GM21528 (cell line): ENCODE measurements around the gene RBM7.

Experiments
- ATAC-seq: cut with Tn5 transposase; IDR thresholded peaks from one replicate; pipeline ENCODE4 v1.9.1; 2021; ENCODE audit warnings: mild to moderate bottlenecking, moderate library complexity; ENCODE audit not compliant: unreplicated experiment, low FRiP score

The RBM7 gene, protein sequence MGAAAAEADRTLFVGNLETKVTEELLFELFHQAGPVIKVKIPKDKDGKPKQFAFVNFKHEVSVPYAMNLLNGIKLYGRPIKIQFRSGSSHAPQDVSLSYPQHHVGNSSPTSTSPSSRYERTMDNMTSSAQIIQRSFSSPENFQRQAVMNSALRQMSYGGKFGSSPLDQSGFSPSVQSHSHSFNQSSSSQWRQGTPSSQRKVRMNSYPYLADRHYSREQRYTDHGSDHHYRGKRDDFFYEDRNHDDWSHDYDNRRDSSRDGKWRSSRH

DNA sequence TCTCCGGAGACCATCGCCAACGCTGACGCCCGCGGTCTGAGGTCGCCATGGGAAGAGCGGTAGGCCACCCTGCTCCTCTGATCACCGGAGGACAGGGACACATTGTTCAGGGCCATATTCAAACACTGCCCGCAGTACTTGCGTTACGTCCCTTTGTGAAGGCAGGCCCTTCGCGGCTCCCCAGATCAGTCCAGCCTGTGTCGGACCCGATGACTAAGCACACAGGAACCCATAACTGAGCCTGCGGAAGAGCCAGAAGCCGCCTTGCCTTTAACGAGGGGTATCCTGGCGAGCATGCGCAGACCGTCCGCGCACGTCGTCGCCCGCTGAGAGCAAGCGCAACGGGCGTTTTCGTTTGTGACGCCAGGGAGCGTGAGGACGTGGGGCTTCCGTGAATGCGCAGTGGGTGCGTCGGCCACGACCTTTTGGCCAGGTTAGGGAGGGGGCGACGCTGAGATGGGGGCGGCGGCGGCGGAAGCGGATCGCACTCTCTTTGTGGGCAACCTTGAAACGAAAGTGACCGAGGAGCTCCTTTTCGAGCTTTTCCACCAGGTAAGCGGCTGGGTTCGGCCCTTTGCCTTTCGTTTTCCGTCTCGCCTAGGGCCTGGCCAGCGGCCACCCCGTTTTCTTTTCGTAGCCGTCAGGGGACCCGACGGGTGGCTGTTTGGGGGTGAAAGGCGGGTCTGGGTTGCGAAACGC, at the start of gene RBM7, which contains the start of gene C11orf71:
TSS of gene RBM7 (plus strand) at position 451 of the 699 bp plus-strand sequence. CDS start at position 457, 6 bp downstream.
TSS of gene C11orf71 (minus strand) at position 296 of the 699 bp plus-strand sequence. CDS start at position 116, 180 bp downstream.
- peak; percentile 97 for ATAC-seq

DNA sequence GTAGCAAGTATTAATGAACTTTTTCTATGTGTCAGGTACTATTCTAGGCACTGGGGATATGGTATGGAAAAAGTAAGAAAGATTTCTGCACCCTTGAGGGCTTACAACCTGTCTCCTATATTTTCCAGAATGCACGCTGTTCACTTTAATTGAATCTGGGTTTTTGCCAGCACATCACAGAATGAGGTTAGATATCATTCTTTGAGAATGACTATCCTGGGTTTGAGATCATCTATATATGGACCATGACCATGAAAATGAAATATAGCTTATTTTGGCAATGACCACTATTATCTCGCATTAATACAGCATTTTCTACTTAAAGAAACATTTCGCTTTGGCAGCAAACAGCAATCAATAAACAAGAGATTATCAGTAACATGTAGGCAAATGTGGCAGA, 47.0 kb upstream of the RBM7 start:
- ATAC-seq: no peak

DNA sequence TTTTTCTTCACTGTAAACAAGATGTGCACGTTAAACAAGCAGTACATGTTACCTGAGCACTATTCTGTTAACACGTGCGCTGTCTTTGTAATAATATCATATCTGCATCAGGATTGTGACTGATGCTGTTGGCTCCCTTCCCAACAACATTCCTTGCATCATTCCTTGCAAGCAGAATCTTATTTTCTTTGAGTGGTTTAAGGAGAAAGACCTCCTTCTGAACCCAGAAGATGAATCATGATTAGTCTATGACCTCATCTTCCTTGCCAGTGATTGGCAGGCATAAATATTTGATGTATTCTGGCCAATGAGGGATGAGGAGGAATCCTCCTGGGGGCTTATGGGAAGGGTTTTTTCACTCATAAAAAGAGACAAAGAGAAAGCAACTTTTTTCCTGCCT, 46.4 kb upstream of the RBM7 start:
- ATAC-seq: no peak

DNA sequence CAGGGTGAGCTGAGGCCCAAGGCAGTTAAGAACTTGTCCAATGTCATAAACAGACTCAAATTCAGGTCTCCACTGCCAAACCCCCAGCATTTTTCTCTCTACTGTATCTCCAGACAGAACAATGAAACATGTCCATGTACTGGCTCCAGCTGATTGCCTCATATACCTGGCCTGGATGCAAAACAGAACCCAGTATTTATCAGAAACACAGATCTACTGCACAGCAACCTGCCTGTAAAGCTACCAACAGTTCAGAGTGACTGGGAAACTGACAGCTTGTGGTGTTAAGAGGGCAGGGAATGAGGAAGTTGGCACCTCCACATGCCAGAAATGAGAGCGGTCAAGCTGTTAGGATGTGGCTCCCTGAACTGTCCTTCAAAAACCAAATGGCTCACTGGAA, 41.8 kb upstream of the RBM7 start:
- ATAC-seq: no peak

DNA sequence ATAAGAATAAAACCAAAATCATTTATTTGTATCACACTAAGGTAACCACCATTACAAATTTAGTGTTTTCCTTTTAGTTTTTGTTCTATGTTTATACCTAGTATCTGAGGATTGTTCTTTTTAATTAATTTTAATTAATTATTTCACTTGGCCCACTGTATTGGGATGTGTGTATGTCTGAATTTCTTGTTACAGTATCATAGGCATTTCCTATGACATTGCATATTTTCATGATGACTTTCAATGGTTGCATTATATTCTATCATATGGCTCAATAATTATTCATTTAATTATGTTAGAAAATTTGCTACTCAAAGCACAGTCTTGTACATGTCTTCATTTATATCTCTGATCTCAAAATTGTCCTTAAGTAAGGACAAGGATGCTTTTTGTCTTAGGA, 41.1 kb upstream of the RBM7 start:
- ATAC-seq: no peak

DNA sequence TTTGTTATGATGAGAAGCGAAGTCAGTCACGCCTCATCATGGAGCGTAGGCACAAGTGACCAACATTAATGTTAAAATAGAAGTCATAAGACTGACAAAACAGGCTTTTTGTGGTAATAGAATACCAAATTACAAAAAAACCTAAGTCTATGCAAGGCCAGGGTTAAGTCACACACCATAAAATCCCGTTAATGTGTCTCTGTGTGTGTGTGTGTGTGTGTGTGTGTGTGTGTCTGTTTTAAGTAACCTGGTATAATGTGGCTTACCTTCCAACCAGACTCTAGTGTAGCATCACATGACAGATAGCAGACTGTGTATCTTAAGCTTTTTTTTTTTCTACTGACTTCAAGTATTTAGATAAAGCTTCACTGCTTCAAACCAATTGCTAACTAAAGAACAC, 38.1 kb upstream of the RBM7 start:
- ATAC-seq: no peak

DNA sequence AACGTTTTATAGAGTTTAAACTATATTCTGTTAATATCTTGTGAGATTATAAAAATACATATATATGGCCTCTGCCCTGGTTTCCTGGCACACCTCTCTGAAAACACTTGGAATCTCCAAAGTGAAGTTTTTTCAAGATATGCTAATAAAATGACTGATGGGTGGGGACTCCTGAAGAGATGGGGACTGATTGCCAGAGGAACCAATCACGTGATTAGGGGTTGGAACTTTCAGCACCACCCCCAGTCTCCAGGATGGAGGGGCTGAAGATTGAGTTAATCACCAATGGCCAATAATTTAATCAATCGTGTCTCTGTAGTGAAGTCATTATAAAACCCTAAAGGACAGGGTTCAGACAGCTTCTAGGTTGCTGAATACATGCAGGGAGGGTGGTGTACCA, 37.5 kb upstream of the RBM7 start:
- ATAC-seq: no peak

DNA sequence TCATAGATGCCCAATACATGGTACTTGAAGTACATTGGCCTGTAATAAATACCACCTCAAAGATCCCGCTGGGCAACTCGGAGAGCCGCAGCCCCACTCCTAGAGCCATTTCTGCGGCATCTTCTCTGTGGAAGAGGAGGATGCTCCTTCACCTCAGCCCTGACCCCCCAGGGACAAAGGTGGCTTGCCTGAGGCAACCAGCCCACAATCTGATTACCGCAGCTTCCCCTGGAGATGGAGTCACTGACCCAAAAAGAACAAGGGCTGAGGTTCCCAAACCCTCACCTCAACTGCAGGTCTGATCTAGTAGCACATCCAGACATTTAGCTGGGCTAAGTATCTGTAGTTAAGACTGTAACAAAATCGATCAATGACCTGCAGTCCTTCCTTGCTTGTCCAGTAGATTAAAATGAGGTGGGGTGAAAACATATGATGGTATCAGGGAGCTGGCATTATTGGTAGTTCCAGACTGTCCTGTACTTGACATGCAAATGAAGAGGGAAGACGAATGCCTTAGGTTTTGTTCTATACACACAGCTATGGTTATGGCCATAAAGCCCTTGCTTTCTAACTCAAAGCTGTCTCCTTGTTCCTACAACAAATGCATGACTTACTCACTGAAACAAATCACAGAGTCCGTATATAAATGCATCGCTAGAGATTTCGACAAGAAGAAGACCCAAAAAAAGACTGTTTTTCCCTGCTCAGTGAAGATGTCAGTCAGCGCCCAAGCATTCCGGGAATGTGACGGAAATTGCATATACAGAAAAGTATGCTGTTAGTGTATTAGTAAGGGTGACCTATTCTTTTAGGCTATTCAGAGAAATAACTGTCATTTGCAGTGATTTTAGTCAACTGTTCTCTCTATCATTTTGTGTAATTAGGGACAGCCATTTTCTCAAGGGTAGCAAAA, 33.9 kb upstream of the RBM7 start:
- ATAC-seq: no peak

DNA sequence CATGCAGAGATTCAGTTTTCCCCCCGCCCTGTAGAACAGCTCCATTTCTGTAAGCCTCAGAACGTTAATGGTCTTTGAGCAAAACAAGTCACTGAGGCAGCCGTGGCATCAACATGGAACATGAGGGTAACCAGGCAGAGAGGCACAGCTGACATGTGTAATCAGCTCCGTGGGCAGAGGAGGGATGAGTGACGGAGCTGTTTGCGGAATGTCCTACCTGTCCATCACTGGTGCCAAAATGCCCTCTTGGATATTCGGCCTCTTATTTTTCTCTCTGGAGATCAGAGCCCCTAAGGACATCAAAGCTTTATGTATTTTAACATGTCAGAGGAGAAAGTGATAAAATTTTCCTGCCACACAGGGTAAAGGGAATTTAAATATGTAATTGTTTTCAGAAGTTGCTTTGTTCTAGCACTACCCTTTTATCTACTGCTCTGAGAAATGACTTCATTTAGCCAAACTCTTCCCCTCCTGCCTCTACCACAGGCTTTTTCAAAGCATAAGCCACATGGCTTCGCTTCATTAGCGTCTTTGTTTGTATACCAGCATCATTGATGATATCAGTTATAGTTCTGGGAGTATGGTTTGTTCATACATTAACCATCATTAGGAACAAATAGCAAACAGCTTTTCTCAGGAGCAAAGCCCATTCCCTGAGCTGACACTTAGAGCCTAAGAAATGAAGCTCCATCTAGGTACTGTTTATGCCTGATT, 33.1 kb upstream of the RBM7 start:
- ATAC-seq: no peak

DNA sequence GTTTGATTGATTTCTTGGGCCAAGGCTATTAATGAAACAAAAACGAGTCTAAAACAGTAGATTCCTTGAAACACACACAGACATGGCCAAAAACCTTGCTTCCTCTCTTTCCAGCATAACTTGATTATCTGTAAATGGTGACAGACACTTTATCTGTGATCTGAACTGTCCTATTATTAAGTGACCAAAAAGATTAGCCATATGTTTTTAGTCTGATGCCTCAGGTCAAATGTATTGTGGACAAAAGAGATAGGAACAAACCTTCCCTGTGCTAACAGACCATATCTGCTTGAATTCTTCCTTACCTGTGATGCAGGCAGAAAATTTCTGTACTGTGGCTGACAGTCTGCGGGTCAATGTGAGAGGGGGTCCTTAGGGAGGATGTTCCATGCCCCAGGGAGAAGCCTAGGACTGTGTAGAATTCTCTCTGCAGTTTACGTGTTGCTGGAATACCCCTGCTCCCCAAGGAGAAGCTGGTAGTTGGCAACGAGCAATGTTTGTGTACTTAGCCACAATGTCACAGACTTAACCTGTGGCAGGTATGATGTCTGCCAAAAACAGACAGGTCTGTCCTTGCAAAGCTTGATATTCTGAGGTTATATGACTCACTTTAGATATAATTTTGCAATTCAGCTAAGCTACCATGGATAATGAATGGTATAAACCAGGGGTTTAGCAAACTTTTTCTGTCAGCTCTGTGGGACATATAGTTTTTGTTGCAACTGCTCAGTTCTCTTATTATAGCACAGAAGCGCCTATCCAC, 31.4 kb upstream of the RBM7 start:
- ATAC-seq: no peak

DNA sequence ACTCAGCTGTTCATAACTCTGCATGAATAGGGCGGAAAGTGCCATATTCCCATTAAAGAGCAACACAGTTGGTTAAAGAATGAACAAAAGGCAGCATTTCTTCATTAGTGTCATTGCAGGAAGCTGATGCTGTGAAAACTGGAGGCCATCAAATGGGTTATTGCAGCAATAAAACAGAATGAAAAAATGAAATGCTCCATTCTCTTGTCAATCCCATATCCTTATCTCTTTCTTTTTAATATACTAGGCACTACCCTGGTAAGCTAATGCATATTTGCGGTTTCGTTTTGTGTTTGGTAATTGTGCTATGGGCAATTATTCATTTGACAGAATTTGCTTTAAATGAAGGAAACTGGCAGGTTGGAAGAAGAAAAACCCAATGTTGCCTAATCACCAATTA, 25.4 kb upstream of the RBM7 start:
- ATAC-seq: no peak

DNA sequence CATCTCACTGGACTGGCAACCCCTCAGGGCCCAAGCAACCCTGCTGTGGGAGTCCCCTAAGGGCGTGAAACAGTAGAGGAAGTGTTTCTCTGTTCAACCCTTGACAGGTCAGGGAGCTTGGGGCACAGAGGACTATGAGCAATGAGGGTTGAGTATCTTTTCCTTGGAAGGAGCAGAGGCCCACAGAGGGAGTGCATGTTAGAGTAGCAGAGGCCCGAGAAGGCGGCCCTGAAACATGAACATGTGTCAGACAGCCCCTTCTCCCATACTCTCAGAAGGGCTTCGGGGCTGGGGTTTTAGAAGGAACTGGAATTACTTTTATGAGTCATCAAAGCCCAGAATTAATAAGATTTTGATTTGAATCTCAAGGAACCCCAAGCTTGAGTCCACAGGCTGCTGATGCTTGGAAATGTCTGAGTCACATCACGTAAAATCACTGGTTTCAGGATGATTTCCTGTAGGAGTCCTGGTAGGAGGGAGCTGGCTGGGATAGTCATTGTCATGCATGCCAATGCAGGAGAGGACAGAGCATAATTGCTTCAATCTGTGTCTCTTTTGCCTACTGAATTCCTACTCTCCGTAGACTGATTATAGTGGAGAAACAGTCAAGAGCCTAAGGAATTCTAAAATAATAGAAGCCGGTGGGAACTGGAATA, 22.7 kb upstream of the RBM7 start:
- ATAC-seq: no peak

DNA sequence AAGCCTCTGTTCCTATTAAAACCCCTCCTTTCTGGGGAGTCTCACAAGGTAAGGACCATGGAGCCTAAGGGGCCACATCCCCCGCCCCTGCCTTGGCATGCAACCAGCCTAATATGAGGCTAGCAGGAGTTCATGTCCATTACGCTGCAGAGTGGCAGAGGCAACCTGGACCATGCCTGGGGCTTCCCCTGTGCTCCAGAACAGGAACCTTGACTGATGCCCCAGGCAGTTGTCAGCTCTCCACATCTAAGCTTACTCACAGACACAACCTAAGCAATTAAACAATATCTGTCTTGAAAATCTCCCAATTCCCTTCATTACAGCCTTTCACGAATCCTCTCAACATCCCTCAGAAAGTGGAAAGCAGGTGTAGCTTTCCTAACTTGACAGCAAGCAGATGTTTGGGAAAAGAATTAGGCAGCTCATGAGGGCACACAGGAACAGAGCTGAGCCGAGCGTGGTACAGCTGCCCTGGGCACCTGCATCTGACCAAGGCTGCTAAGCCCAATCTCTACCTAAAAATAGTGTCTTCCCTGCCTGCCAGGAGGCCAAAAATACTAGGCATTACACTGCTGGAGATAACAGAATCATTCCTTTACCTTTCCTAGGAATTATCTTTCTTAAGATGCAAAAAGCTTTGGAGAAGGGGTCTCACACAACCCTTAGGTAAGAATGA, 20.9 kb upstream of the RBM7 start:
- no peak for ATAC-seq

DNA sequence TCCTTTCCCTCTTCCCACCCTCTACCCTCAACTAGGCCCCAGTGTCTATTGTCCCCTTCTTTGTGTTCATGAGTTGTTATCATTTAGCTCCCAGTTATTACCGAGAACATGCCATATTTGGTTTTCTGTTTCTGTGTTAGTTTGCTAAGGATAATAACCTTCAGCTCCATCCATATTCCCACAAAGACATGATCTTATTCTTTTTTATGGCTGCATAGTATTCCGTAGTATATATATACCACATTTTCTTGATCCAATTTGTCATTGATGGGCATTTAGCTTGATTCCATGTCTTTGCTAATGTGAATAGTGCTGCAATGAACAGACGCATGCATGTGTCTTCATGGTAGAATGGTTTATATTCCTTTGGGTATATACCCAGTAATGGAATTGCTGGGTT, 18.0 kb upstream of the RBM7 start:
- ATAC-seq: no peak

DNA sequence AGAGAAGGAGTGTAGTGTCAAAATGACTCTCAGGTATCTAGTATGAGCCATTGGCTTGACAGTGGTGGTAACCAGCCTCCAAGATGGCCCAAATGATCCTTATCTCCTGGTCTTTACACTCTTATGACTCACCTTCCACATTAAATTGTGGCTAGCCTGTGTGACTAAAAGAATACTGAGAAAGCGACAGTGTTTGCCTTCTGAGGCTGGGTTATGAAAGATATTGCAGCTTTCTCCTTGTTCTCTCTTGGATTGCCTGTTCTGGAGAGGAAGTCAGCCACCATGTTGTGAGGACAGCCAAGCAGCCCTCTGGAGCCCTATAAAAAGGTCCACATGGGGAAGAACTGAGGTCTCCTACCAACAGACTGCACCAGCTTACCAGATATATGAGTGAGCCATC, 16.0 kb upstream of the RBM7 start:
- ATAC-seq: no peak

DNA sequence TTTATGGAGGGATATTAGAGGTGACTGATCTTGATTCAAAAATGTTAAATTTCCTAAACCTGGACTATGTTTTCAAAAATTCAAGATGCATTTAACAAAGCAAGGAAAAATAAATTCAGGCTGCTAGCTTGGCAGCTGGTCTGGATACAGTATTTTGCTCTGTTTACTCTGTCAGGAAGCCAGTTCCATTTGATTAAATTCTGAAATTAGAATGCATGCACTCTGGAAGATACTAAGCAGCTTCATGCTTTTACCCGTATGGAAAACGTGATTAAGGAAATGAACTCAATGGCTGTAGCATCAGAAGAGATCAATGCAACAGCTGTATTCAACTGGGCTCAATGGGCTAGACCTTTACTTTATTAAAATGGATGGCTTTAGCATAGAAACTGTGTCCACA, 14.3 kb upstream of the RBM7 start:
- no peak for ATAC-seq

DNA sequence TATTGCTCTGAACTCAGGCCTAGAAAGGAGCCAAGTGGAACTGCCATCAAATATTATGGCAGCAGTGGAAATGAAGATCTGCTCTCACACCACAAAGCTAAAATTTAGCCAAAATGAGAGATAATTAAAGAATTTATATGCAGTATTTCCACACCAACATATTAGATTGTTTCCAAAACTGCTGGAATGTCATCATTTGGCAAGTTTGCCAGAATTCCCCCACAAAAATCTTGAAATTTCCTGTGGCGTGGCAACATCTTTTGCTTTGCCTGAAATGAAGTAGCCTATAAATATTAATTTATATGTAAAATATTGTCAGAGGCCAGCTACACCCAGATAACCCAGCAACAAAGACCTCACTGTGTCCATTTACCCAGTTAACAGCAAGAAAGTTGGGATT, 13.9 kb upstream of the RBM7 start:
- no peak for ATAC-seq

DNA sequence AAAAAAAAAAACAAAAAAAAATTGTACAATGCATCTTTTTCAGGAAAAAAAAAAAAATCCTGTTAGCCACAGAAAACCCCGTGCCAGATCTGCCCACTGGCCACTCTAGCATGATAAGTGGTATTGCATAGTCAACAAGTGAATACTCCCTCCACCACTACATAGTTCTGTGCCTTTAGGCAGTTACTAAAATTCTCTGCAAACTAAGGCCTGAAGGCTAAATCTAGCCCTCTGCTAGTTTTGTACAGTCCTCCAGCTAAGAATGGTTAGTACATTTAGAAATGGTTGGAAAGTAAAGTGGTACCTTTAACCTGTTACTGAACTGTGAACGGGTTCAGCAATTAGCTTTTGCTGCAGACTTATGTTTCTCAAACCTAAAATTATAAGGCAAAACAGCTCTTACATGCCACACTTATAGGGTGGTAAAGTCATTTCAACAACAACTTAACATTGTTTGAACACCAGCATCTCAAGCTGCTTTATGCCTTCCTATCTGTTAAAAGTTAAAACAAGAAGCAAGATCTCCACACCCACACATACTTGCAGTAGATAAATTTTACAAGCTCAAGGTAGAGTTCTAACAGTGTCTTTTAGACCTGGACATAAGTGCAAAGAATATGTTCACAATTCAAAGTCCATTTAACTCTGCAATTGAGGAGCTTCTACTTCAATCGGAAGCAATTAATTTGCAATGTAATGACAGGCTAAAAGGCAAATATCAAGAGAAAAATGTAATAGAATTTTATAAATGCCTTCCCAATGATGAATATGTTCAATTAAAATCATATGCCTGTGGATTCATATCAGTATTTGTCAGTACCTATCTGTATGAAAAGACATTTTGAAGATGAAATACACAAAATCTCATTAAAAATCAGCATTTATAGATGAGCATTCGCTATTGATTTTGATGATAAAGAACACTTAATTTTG, 7.5 kb upstream of the RBM7 start:
- ATAC-seq: no peak
